Right lobe of liver (tissue), 6 donors: ENCODE data around the gene MCTP2. TPM values are rescaled to one million over a fixed set of nuclear protein-coding genes. Genes with fewer than 3 reads are reported as not detected.
"Not testable (repeated sequence)": the region's sequence is repeated elsewhere in the genome, so short reads cannot be mapped to it uniquely, and the experiment has no call there.

Source experiments
- ATAC-seq, 4 donors: fragments of 200-7000 bp; cut with Tn5 transposase; one replicate each; pipeline ENCODE4 v1.9.1; 2020; ENCODE audit warnings: mild to moderate bottlenecking in 4 of 4, moderate library complexity in 4 of 4
- DNase-seq, 3 donors: peaks; one replicate each; pipeline ENCODE4 v3.0.0-alpha.2; 2020
- H3K27ac ChIP-seq, 3 donors: fragments of 200-600 bp; one replicate each; pipeline ENCODE4 v1.8.0; 2022
- H3K27me3 ChIP-seq, 2 donors: fragments of 200-600 bp; one replicate each; pipeline ENCODE4 v1.8.0; 2022
- H3K36me3 ChIP-seq, 4 donors: fragments of 200-600 bp; sonication (generic) in 1 of 4; one replicate each; pipeline versions ENCODE4 v1.5.1 to v1.8.0; 2017 to 2022; ENCODE audit warnings: control low read depth in 1 of 4
- H3K4me1 ChIP-seq, 4 donors: fragments of 200-600 bp; sonication (generic) in 1 of 4; one replicate each; pipeline versions ENCODE4 v1.5.1 to v1.8.0; 2017 to 2022; ENCODE audit warnings: control low read depth in 1 of 4
- H3K4me3 ChIP-seq, 3 donors: fragments of 200-600 bp; one replicate each; pipeline ENCODE4 v1.8.0; 2022
- H3K9me3 ChIP-seq, 4 donors: fragments of 200-600 bp; sonication (generic) in 1 of 4; one replicate each; pipeline versions ENCODE4 v1.5.1 to v1.8.0; 2017 to 2022; ENCODE audit warnings: control low read depth in 1 of 4
- CTCF ChIP-seq, 4 donors: fragments of 200-600 bp in 3 of 4; fragments of 450-650 bp in 1 of 4; IDR thresholded peaks; one replicate each; pipeline versions ENCODE4 v1.5.1 to v1.8.0; 2016 to 2022; ENCODE audit warnings: antibody characterized with exemption in 4 of 4, mild to moderate bottlenecking in 2 of 4
- POLR2A ChIP-seq: fragments of 450-650 bp; IDR thresholded peaks from one replicate; pipeline ENCODE4 v1.6.1; 2017; ENCODE audit warnings: antibody characterized with exemption, mild to moderate bottlenecking
- WGBS: methylation state at CpG from one replicate; pipeline ENCODE4 v1.1.6; 2018; ENCODE audit warnings: low coverage, low lambda C conversion rate; ENCODE audit not compliant: insufficient coverage; ENCODE audit errors: missing lambda C conversion rate; 5-methylcytosine and 5-hydroxymethylcytosine counted together
- intact Hi-C, 2 donors: fragments of 100-400 bp; cut with DNase I; formaldehyde crosslinking; loops; one replicate each; pipeline versions ENCODE4 v1.11.2 to v1.14.1; 2022
- total RNA-seq, 6 experiments: library from RNA; depleted of rRNA in 2 of 6; stranded (reverse); fragments of >200 nt in 2 of 6; fragmentation: NEBNext Ultra II Directional in 3 of 6; extraction: Animal tissue kit (Norgen Biotek cat#: 25700) in 3 of 6; gene quantifications; one replicate each; pipeline versions ENCODE4 v1.1.0 to v1.2.4, GENCODE V29; 2016 to 2023
- donor health status: DM: no; HTN: yes; CAD: no.
- donor health status: DM: no; HTN: no; CAD: no.
- donor health status: DM: no; HTN: no; CAD: no.
- donor health status: DM: no; HTN: yes; CAD: no.
- donor health status: DM: no; HTN: yes; CAD: no.

Gene MCTP2
- total RNA-seq, 6 experiments from 2014 or later, result 1.8 to 5.3 (median 2.9) TPM

DNA sequence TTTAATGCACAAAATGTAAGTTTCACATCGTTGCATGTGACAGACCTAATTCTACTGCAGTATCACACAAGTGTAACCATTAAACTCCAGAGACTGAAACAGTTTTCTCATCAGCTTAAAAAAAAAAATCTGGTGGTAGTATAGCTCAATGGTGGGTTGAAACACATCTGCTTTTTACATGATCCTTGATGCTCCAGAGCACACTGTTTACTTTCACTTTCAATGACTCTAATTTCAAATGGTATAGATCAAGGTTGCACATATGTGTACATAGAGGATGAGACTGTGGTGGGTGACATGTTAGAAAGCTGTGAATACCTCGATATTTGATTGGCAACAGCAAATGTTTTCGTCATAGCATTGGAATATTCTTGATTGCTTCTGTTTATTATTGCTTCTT is 22.4 kb downstream of the MCTP2 start:
- no peaks in the 10 kb centered on the region for H3K36me3 ChIP-seq
- no peaks in the 10 kb centered on the region for H3K27me3 ChIP-seq
- WGBS, result 66% methylated on average over 3 of the region's 3 CpGs
- intact Hi-C loops, result no loop called here
- H3K4me3 ChIP-seq, result no peak overlapping the region
- TF ChIP-seq CTCF (IDR thresholded peaks at IDR 0.05) (no peak), POLR2A (no peak)
- no peak overlapping the region for H3K27ac ChIP-seq
- peaks cover 0 to 2% (median 0%) of the 10 kb centered on the region in 4 donors for H3K4me1 ChIP-seq
- ATAC-seq, result no peak
- DNase-seq, result no peak
- H3K9me3 ChIP-seq, result no peaks in the 10 kb centered on the region

DNA sequence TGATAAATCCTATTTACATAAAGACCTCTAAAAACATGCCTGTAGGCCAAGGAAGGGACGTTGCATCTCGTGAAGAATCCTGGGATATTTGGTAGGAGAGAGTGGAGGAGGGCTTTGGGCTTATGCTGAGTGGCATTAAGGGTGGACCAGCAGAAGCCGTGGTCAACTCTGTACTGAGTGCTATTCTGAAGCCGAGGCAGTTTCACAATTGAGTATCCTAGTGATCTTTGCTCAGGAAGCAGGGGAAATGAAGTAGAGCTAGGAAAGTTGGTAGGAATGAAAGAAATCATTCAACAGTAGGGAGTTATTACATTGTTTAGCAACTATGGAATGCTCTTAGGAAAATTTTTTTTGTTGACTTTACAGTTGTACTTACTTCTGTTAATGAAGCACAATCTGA is 24.2 kb downstream of the MCTP2 start:
- intact Hi-C loops, result no loop called here
- H3K27ac ChIP-seq, result no peak overlapping the region
- no peak for DNase-seq
- no peaks in the 10 kb centered on the region for H3K27me3 ChIP-seq
- 24% methylated on average over 4 of the region's 4 CpGs for WGBS
- no peak overlapping the region for H3K4me3 ChIP-seq
- peak; percentile 59 to 74 (median 68) for ATAC-seq
- no peaks in the 10 kb centered on the region for H3K4me1 ChIP-seq
- TF ChIP-seq CTCF (IDR thresholded peaks at IDR 0.05), result no peak
- TF ChIP-seq POLR2A, result no peak
- H3K36me3 ChIP-seq, result no peaks in the 10 kb centered on the region
- no peaks in the 10 kb centered on the region for H3K9me3 ChIP-seq

- WGBS, result 51% methylated on average over 2 of the region's 3 CpGs
- DNase-seq, result no peak
- no peaks in the 10 kb centered on the region for H3K36me3 ChIP-seq
- no peaks in the 10 kb centered on the region for H3K27me3 ChIP-seq
- ATAC-seq, result no peak
- intact Hi-C loops, result no loop called here
- H3K4me1 ChIP-seq, result no peaks in the 10 kb centered on the region
- no peak overlapping the region for H3K4me3 ChIP-seq
- TF ChIP-seq POLR2A, result no peak
- H3K27ac ChIP-seq, result no peak overlapping the region
- no peaks in the 10 kb centered on the region for H3K9me3 ChIP-seq
Observed at GRCh38 chr15:94256511-94256910, 25.1 kb downstream of the MCTP2 start.

GRCh38 chr15:94257776-94258175 is 26.4 kb downstream of the MCTP2 start:
- H3K36me3 ChIP-seq, H3K27me3 ChIP-seq, intact Hi-C loops, DNase-seq, H3K27ac ChIP-seq, ATAC-seq, H3K9me3 ChIP-seq, H3K4me3 ChIP-seq, H3K4me1 ChIP-seq: not testable (repeated sequence)
- 62% methylated on average over 3 of the region's 7 CpGs for WGBS

DNA sequence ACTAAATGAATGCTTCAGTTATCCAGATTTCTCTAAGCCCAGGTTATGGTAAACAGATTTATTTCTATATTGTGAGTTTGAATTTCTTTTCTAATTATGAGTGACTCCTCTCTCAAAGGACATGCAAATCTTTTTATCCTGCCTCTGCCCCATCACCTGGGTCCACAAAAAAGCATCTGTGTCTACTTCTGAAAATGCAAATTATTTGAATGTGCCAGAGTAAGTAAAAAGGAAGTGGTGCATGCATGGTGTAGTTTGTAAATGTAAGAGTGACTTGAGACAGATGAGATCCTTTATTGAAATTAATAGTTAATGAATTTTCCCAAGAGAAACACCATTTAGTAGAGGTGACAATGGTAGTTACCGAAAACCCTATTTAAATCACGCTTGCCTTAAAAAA is 26.9 kb downstream of the MCTP2 start:
- TF ChIP-seq CTCF (IDR thresholded peaks at IDR 0.05) (no peak), POLR2A (no peak)

More for the DNA sequence above, 26.9 kb downstream of the MCTP2 start:
- WGBS, result 90% methylated on average over 2 of the region's 2 CpGs
- H3K4me1 ChIP-seq, result no peaks in the 10 kb centered on the region
- no peak overlapping the region for H3K27ac ChIP-seq
- intact Hi-C loops, result no loop called here
- ATAC-seq, result no peak
- no peaks in the 10 kb centered on the region for H3K27me3 ChIP-seq
- H3K4me3 ChIP-seq, result no peak overlapping the region
- H3K36me3 ChIP-seq, result no peaks in the 10 kb centered on the region
- DNase-seq, result no peak
- no peaks in the 10 kb centered on the region for H3K9me3 ChIP-seq
